Fibroblast of mammary gland (primary cell): Measurements from ENCODE around the gene RIOK2.

Experiments used
- DNase-seq: peaks from one replicate; pipeline ENCODE4 v3.0.0-alpha.2; 2010; ENCODE audit warnings: low read depth
- H3K4me3 ChIP-seq: 2 replicates; pipeline ENCODE4 v1.5.1; 2011; ENCODE audit warnings: low read depth, mild to moderate bottlenecking, low read length, moderate library complexity; ENCODE audit not compliant: control insufficient read depth
- CTCF ChIP-seq: conservative IDR thresholded peaks from 2 replicates; pipeline ENCODE4 v1.5.1; 2011; ENCODE audit warnings: low read depth, low read length, inconsistent platforms; ENCODE audit not compliant: control insufficient read depth, insufficient read depth

The RIOK2 gene

GRCh38 chr5:97183100-97183929 is at the start of gene RIOK2:
RIOK2 (minus strand) TSS chr5:97183247; CDS start chr5:97183191, 56 bp downstream.
- peak; percentile 94 for DNase-seq
- TF ChIP-seq CTCF = no peak
- H3K4me3 ChIP-seq = peak within 1 kb of the TSS; percentile 97

GRCh38 chr5:97231025-97231636 is 48.1 kb upstream of the RIOK2 start:
- DNase-seq = peak; percentile 85
- H3K4me3 ChIP-seq = no peak overlapping the region
- TF ChIP-seq CTCF = peak; percentile 90

- no peak for TF ChIP-seq CTCF
- H3K4me3 ChIP-seq = no peak overlapping the region
- no peak for DNase-seq
Observed at GRCh38 chr5:97229688-97230285, 46.7 kb upstream of the RIOK2 start.

- no peak for DNase-seq
- TF ChIP-seq CTCF = no peak
- H3K4me3 ChIP-seq = no peak overlapping the region
Observed at GRCh38 chr5:97229196-97229595, 46.1 kb upstream of the RIOK2 start.

- no peak for TF ChIP-seq CTCF
- no peak overlapping the region for H3K4me3 ChIP-seq
- no peak for DNase-seq
Observed at GRCh38 chr5:97225222-97225621, 42.2 kb upstream of the RIOK2 start.

- no peak overlapping the region for H3K4me3 ChIP-seq
- DNase-seq = peak; percentile 17
- no peak for TF ChIP-seq CTCF
Observed at GRCh38 chr5:97224112-97224750, 41.2 kb upstream of the RIOK2 start.
